Right lobe of liver (tissue), 6 donors: ENCODE measurements around the gene MARK3. TPM values are rescaled to one million over a fixed set of nuclear protein-coding genes. Genes with fewer than 3 reads are reported as not detected.

Source experiments
- ATAC-seq, 4 donors: fragments of 200-7000 bp; cut with Tn5 transposase; one replicate each; pipeline ENCODE4 v1.9.1; 2020; ENCODE audit warnings: mild to moderate bottlenecking in 4 of 4, moderate library complexity in 4 of 4
- DNase-seq, 3 donors: peaks; one replicate each; pipeline ENCODE4 v3.0.0-alpha.2; 2020
- H3K27ac ChIP-seq, 3 donors: fragments of 200-600 bp; one replicate each; pipeline ENCODE4 v1.8.0; 2022
- H3K27me3 ChIP-seq, 2 donors: fragments of 200-600 bp; one replicate each; pipeline ENCODE4 v1.8.0; 2022
- H3K36me3 ChIP-seq, 4 donors: fragments of 200-600 bp; sonication (generic) in 1 of 4; one replicate each; pipeline versions ENCODE4 v1.5.1 to v1.8.0; 2017 to 2022; ENCODE audit warnings: control low read depth in 1 of 4
- H3K4me1 ChIP-seq, 4 donors: fragments of 200-600 bp; sonication (generic) in 1 of 4; one replicate each; pipeline versions ENCODE4 v1.5.1 to v1.8.0; 2017 to 2022; ENCODE audit warnings: control low read depth in 1 of 4
- H3K4me3 ChIP-seq, 3 donors: fragments of 200-600 bp; one replicate each; pipeline ENCODE4 v1.8.0; 2022
- H3K9me3 ChIP-seq, 4 donors: fragments of 200-600 bp; sonication (generic) in 1 of 4; one replicate each; pipeline versions ENCODE4 v1.5.1 to v1.8.0; 2017 to 2022; ENCODE audit warnings: control low read depth in 1 of 4
- CTCF ChIP-seq, 4 donors: fragments of 200-600 bp in 3 of 4; fragments of 450-650 bp in 1 of 4; IDR thresholded peaks; one replicate each; pipeline versions ENCODE4 v1.5.1 to v1.8.0; 2016 to 2022; ENCODE audit warnings: antibody characterized with exemption in 4 of 4, mild to moderate bottlenecking in 2 of 4
- POLR2A ChIP-seq: fragments of 450-650 bp; IDR thresholded peaks from one replicate; pipeline ENCODE4 v1.6.1; 2017; ENCODE audit warnings: antibody characterized with exemption, mild to moderate bottlenecking
- WGBS: methylation state at CpG from one replicate; pipeline ENCODE4 v1.1.6; 2018; ENCODE audit warnings: low coverage, low lambda C conversion rate; ENCODE audit not compliant: insufficient coverage; ENCODE audit errors: missing lambda C conversion rate; 5-methylcytosine and 5-hydroxymethylcytosine counted together
- intact Hi-C, 2 donors: fragments of 100-400 bp; cut with DNase I; formaldehyde crosslinking; loops; one replicate each; pipeline versions ENCODE4 v1.11.2 to v1.14.1; 2022
- total RNA-seq, 6 experiments: library from RNA; depleted of rRNA in 2 of 6; stranded (reverse); fragments of >200 nt in 2 of 6; fragmentation: NEBNext Ultra II Directional in 3 of 6; extraction: Animal tissue kit (Norgen Biotek cat#: 25700) in 3 of 6; gene quantifications; one replicate each; pipeline versions ENCODE4 v1.1.0 to v1.2.4, GENCODE V29; 2016 to 2023
- donor health status: DM: no; HTN: yes; CAD: no.
- donor health status: DM: no; HTN: no; CAD: no.
- donor health status: DM: no; HTN: no; CAD: no.
- donor health status: DM: no; HTN: yes; CAD: no.
- donor health status: DM: no; HTN: yes; CAD: no.

MARK3 gene
- total RNA-seq, 6 experiments from 2014 or later: 25.5 to 34.3 (median 27.3) TPM

- ATAC-seq: no peak
- H3K27ac ChIP-seq: no peak overlapping the region
- WGBS: 100% methylated on average over 4 of the region's 6 CpGs
- no peak overlapping the region for H3K4me3 ChIP-seq
- TF ChIP-seq POLR2A (no peak), CTCF (IDR thresholded peaks at IDR 0.05) (no peak)
- H3K4me1 ChIP-seq: peaks cover 0 to 13% (median 3%) of the 10 kb centered on the region in 4 donors
- DNase-seq: no peak
- H3K9me3 ChIP-seq: no peaks in the 10 kb centered on the region
- H3K27me3 ChIP-seq: no peaks in the 10 kb centered on the region
- intact Hi-C loops: no loop called here
- no peaks in the 10 kb centered on the region for H3K36me3 ChIP-seq
Observed at GRCh38 chr14:103453791-103454190, 68.6 kb downstream of the MARK3 start.

GRCh38 chr14:103456167-103456835 lies 71.1 kb downstream of the MARK3 start:
- WGBS: 81% methylated on average over 4 of the region's 4 CpGs
- H3K27ac ChIP-seq: no peak overlapping the region

GRCh38 chr14:103460415-103460814 lies 75.2 kb downstream of the MARK3 start:
- TF ChIP-seq CTCF (IDR thresholded peaks at IDR 0.05) (no peak), POLR2A (no peak)
- Histone ChIP-seq H3K4me3 (no peak overlapping the region), H3K27ac (no peak overlapping the region), H3K27me3 (no peaks in the 10 kb centered on the region), H3K4me1 (peaks cover 0 to 7% (median 2%) of the 10 kb centered on the region in 4 donors), H3K36me3 (peaks cover 0 to 22% (median 2%) of the 10 kb centered on the region in 4 donors), H3K9me3 (no peaks in the 10 kb centered on the region)
- no peak for DNase-seq
- no peak for ATAC-seq
- intact Hi-C loops: no loop called here
- 100% methylated on average over 1 of the region's 1 CpG for WGBS

More at GRCh38 chr14:103456167-103456835, 71.1 kb downstream of the MARK3 start:
- DNase-seq: no peak
- TF ChIP-seq POLR2A (no peak), CTCF (IDR thresholded peaks at IDR 0.05) (no peak)
- H3K4me3 ChIP-seq: no peak overlapping the region
- intact Hi-C loops: no loop called here
- H3K36me3 ChIP-seq: no peaks in the 10 kb centered on the region
- peaks cover 0 to 7% (median 2%) of the 10 kb centered on the region in 4 donors for H3K4me1 ChIP-seq
- no peak for ATAC-seq
- no peaks in the 10 kb centered on the region for H3K27me3 ChIP-seq
- H3K9me3 ChIP-seq: no peaks in the 10 kb centered on the region

GRCh38 chr14:103463149-103463548 lies 77.9 kb downstream of the MARK3 start:
- 67% methylated on average over 4 of the region's 4 CpGs for WGBS
- H3K27ac ChIP-seq: no peak overlapping the region
- no peaks in the 10 kb centered on the region for H3K27me3 ChIP-seq
- no peaks in the 10 kb centered on the region for H3K4me1 ChIP-seq
- DNase-seq (no peak), ATAC-seq (no peak)
- intact Hi-C loops: no loop called here
- H3K9me3 ChIP-seq: no peaks in the 10 kb centered on the region
- no peak overlapping the region for H3K4me3 ChIP-seq
- H3K36me3 ChIP-seq: peaks cover 0 to 40% (median 9%) of the 10 kb centered on the region in 4 donors
- TF ChIP-seq CTCF (IDR thresholded peaks at IDR 0.05) (no peak), POLR2A (no peak)
